Vagina (tissue), 2 donors: ENCODE data around the gene EPHA10. TPM values are rescaled to one million over a fixed set of nuclear protein-coding genes. Genes with fewer than 3 reads are reported as not detected.

ENCODE experiments used
- DNase-seq, 2 donors: peaks; one replicate each; pipeline ENCODE4 v3.0.0-alpha.2; 2017; ENCODE audit errors: extremely low spot score in 2 of 2
- H3K27ac ChIP-seq: fragments of 200-600 bp; sonication (generic); one replicate; pipeline ENCODE4 v1.5.1; 2019
- H3K27me3 ChIP-seq: fragments of 200-600 bp; sonication (generic); one replicate; pipeline ENCODE4 v1.5.1; 2019
- H3K36me3 ChIP-seq, 2 donors: fragments of 200-600 bp; sonication (generic); one replicate each; pipeline ENCODE4 v1.5.1; 2017 to 2019
- H3K4me1 ChIP-seq: fragments of 200-600 bp; sonication (generic); one replicate; pipeline ENCODE4 v1.5.1; 2019
- H3K4me3 ChIP-seq, 2 donors: fragments of 200-600 bp; sonication (generic); 1 replicate in 1 of 2; 2 replicates in 1 of 2; pipeline ENCODE4 v1.5.1; 2016 to 2019
- H3K9me3 ChIP-seq: fragments of 200-600 bp; sonication (generic); one replicate; pipeline ENCODE4 v1.5.1; 2019
- CTCF ChIP-seq, 3 experiments: fragments of 450-650 bp in 2 of 3; fragments of 200-600 bp in 1 of 3; sonication (generic) in 1 of 3; IDR thresholded peaks; one replicate each; pipeline ENCODE4 v1.5.1; 2017 to 2019; ENCODE audit warnings: antibody characterized with exemption in 3 of 3, mild to moderate bottlenecking in 2 of 3, moderate library complexity in 2 of 3
- POLR2A ChIP-seq, 2 donors: fragments of 450-650 bp; IDR thresholded peaks; one replicate each; pipeline ENCODE4 v1.6.1; 2017; ENCODE audit warnings: antibody characterized with exemption in 2 of 2, mild to moderate bottlenecking in 2 of 2, moderate library complexity in 2 of 2
- POLR2AphosphoS5 ChIP-seq, 2 donors: sonication (generic); formaldehyde crosslinking; IDR thresholded peaks; one replicate each; pipeline ENCODE4 v1.9.0; 2017; ENCODE audit warnings: antibody characterized with exemption in 2 of 2, mild to moderate bottlenecking in 2 of 2, low read depth in 1 of 2; ENCODE audit not compliant: insufficient read depth in 1 of 2
- intact Hi-C: fragments of 100-400 bp; cut with DNase I; formaldehyde crosslinking; loops from one replicate; pipeline ENCODE4 v1.15.1; 2023
- total RNA-seq: library from RNA; depleted of rRNA; stranded (reverse); fragments of >200 nt; gene quantifications from one replicate; pipeline ENCODE4 v1.2.3, GENCODE V29; 2016

Gene EPHA10
- total RNA-seq, 1 donor from 2014 or later = 0.25 TPM

GRCh38 chr1:37734629-37735591 is 30.0 kb downstream of the EPHA10 start:
- H3K4me3 ChIP-seq = no peak overlapping the region

GRCh38 chr1:37732111-37732780 is 32.7 kb downstream of the EPHA10 start:
- no peaks in the 10 kb centered on the region for H3K9me3 ChIP-seq
- intact Hi-C loops = no loop called here
- TF ChIP-seq POLR2AphosphoS5 (IDR thresholded peaks at IDR 0.05; ENCODE audit: insufficient read depth in 1 of 2, low read depth in 1 of 2) (no peak), CTCF (IDR thresholded peaks at IDR 0.05) (no peak), POLR2A (IDR thresholded peaks at IDR 0.05) (no peak)
- DNase-seq = no peak
- H3K27ac ChIP-seq = no peak overlapping the region
- no peaks in the 10 kb centered on the region for H3K4me1 ChIP-seq
- no peak overlapping the region for H3K4me3 ChIP-seq
- H3K36me3 ChIP-seq = no peaks in the 10 kb centered on the region
- peaks cover 3% of the 10 kb centered on the region for H3K27me3 ChIP-seq

More at GRCh38 chr1:37734629-37735591, 30.0 kb downstream of the EPHA10 start:
- Histone ChIP-seq H3K4me1 (no peaks in the 10 kb centered on the region), H3K36me3 (no peaks in the 10 kb centered on the region), H3K27me3 (peaks cover 3% of the 10 kb centered on the region), H3K27ac (no peak overlapping the region), H3K9me3 (no peaks in the 10 kb centered on the region)
- DNase-seq = no peak
- intact Hi-C loops = no loop called here
- TF ChIP-seq POLR2AphosphoS5 (IDR thresholded peaks at IDR 0.05; ENCODE audit: insufficient read depth in 1 of 2, low read depth in 1 of 2) = no peak
- TF ChIP-seq CTCF (IDR thresholded peaks at IDR 0.05) = no peak
- TF ChIP-seq POLR2A (IDR thresholded peaks at IDR 0.05) = no peak

GRCh38 chr1:37731312-37732019 is 33.5 kb downstream of the EPHA10 start:
- H3K9me3 ChIP-seq = no peaks in the 10 kb centered on the region
- intact Hi-C loops = no loop called here
- H3K27ac ChIP-seq = no peak overlapping the region
- TF ChIP-seq CTCF (IDR thresholded peaks at IDR 0.05) (no peak), POLR2A (IDR thresholded peaks at IDR 0.05) (no peak), POLR2AphosphoS5 (IDR thresholded peaks at IDR 0.05; ENCODE audit: insufficient read depth in 1 of 2, low read depth in 1 of 2) (no peak)
- H3K36me3 ChIP-seq = no peaks in the 10 kb centered on the region
- H3K4me3 ChIP-seq = no peak overlapping the region
- no peaks in the 10 kb centered on the region for H3K4me1 ChIP-seq
- no peak for DNase-seq
- H3K27me3 ChIP-seq = peaks cover 3% of the 10 kb centered on the region

GRCh38 chr1:37730376-37730775 is 34.5 kb downstream of the EPHA10 start:
- Histone ChIP-seq H3K9me3 (no peaks in the 10 kb centered on the region), H3K36me3 (no peaks in the 10 kb centered on the region), H3K4me3 (no peak overlapping the region), H3K4me1 (no peaks in the 10 kb centered on the region), H3K27me3 (peaks cover 3% of the 10 kb centered on the region), H3K27ac (no peak overlapping the region)
- TF ChIP-seq CTCF (IDR thresholded peaks at IDR 0.05) = no peak
- no peak for TF ChIP-seq POLR2A (IDR thresholded peaks at IDR 0.05)
- no peak for TF ChIP-seq POLR2AphosphoS5 (IDR thresholded peaks at IDR 0.05; ENCODE audit: insufficient read depth in 1 of 2, low read depth in 1 of 2)
- intact Hi-C loops = no loop called here
- DNase-seq = no peak
